VCaP (cell line): Measurements from ENCODE around the gene SMG9.

Experiments
- H3K27ac ChIP-seq: fragments of 450-650 bp; 2 replicates; pipeline ENCODE4 v1.5.1; 2017
- TF ChIP-seq, protein P1 (sequence below): fragments of 450-650 bp; conservative IDR thresholded peaks from 2 replicates; pipeline ENCODE4 v1.5.1; 2017; ENCODE audit warnings: mild to moderate bottlenecking, moderate library complexity

SMG9 gene

DNA sequence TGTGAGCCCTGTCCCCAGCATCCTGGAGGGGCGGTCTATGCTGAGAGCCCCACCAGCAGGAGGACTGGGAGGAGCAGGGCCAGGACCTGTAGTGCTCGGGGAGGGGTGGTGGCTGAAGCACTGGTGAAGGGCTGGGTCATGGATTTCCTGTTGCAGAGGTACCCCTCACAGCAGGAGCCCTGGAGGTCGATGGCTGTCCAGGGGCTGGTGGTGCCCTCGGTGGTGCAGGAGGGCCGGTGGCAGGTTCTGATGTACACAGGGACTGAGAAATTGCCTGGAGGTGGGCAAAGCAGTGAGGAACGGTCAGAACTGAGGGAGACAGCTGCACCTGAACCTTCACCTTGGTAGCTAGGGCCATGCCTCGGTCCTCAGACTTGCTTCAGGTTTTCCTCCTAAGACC is 42.8 kb upstream of the SMG9 start:
- H3K27ac ChIP-seq = no peak overlapping the region
- TF ChIP-seq, protein P1, sequence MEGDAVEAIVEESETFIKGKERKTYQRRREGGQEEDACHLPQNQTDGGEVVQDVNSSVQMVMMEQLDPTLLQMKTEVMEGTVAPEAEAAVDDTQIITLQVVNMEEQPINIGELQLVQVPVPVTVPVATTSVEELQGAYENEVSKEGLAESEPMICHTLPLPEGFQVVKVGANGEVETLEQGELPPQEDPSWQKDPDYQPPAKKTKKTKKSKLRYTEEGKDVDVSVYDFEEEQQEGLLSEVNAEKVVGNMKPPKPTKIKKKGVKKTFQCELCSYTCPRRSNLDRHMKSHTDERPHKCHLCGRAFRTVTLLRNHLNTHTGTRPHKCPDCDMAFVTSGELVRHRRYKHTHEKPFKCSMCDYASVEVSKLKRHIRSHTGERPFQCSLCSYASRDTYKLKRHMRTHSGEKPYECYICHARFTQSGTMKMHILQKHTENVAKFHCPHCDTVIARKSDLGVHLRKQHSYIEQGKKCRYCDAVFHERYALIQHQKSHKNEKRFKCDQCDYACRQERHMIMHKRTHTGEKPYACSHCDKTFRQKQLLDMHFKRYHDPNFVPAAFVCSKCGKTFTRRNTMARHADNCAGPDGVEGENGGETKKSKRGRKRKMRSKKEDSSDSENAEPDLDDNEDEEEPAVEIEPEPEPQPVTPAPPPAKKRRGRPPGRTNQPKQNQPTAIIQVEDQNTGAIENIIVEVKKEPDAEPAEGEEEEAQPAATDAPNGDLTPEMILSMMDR = no peak

DNA sequence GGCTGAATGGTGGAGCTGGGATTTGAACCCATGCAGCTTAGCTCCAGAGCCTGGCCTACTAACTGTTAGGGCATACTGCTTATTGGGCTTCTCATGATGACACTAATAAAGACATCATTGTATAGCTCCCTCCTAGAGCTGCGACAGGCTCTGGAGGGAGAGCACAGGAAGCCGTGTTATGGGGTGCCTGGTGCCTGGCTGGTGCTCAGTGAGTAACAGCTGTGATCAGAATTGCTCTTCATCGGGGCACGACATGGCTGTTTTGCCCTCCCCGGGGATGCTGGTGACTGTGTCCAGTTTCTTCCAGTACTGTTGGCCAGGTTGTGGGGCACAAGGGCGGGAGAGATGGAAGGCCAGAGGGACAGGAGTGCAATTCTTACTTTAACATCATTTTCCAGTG is 42.4 kb upstream of the SMG9 start:
- H3K27ac ChIP-seq = no peak overlapping the region
- TF ChIP-seq, protein P1 = no peak

DNA sequence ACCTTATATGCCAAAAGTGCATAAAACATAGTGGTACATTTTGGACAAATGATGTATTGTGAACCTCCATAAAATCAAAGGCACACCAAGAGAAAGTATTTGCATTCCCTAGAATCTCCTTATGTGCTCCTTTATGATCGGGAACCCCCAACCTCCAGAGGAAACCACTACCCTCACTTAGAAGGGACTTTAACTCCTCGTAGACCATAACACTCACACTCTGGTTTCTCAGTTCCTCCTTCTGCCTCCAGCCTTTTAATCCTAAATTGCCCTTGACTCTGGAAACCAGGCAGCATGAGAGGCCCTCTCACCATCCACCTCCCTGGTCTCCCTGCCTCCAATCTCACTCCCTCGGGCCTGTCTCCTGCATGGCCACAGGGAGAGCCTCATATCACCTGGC is 35.8 kb upstream of the SMG9 start:
- TF ChIP-seq, protein P1 = no peak
- no peak overlapping the region for H3K27ac ChIP-seq

DNA sequence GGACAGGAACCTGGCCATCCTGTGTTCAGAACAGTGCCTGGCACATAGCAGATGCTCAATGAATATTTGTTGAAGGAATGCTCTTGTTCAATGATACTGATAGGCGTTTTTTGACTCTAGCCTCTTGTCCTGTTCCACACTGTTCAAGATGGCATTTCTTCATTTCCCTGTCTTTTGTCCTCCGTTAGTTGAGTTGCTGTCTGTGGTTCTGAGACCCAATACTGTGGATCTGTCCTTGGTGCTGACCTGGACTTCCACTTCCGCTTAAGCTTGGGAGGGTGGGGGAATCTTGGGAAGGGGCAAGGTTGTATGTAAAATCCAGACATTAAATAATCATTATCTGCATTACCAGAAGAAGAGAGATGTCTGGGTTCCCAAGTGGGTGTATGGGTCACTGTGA is 34.3 kb upstream of the SMG9 start:
- TF ChIP-seq, protein P1 = no peak
- no peak overlapping the region for H3K27ac ChIP-seq

DNA sequence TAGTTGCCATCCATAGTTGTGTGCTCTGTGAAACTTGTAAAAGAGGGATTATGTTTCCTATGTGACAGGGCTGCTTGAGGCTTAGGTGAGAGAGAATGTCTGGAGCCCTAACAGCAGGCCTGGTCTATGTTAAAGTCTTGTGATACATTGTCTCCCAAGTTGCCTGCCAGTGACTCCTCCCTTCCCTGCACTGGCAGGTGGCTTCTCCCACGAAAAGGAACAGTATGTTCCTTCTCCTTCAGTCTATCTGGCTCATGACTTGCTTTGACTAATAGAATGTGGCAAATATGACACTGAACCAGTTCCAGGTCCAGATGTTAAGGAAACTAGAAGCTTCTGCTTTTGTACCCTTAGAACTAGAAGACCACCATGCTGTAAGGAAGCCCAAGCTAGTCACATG is 31.9 kb upstream of the SMG9 start:
- TF ChIP-seq, protein P1 = no peak

DNA sequence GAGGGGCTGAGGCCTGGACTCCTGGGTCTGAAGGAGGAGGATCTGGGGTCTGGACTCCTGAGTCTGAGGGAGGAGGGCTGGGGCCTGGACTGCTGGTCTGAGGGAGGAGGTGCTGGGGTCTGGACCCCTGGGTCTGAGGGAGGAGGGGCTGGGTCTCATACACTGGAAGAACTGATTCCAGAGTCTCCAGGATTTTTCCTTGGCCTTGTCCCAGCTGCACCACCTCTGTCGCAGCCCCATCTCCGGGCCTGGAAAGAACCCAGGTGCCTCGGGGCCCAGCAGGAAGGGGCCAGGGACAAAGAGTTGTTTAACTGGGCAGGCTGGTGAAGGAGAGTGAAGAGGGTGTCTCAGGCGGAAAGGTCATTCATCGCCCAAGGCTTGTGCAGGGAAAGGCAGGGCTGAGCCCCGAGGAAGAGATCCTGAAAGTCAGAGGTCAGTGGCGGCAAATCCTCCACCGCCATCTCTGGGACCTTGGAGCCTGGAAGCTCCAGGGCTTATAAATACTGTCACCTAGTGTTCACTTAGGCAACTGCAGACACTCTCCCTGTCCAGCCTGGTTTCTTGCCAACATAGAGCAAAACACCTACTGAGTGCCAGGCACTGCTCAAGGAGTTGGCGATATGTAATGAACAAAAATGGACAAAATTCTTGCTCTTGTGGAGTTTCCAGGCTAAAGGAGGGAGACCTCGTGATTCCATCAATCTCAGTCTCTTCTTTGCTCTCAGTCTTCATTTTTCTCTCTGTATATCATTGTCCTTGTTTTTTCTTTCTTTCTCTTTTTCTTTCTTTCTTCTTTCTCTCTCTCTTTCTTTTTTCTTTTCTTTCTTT is 30.4 kb upstream of the SMG9 start:
- H3K27ac ChIP-seq = peak overlapping the region; percentile 50

More for the DNA sequence above, 31.9 kb upstream of the SMG9 start:
- H3K27ac ChIP-seq = peak overlapping the region; percentile 25; the same call in 1 of the 2 replicates

DNA sequence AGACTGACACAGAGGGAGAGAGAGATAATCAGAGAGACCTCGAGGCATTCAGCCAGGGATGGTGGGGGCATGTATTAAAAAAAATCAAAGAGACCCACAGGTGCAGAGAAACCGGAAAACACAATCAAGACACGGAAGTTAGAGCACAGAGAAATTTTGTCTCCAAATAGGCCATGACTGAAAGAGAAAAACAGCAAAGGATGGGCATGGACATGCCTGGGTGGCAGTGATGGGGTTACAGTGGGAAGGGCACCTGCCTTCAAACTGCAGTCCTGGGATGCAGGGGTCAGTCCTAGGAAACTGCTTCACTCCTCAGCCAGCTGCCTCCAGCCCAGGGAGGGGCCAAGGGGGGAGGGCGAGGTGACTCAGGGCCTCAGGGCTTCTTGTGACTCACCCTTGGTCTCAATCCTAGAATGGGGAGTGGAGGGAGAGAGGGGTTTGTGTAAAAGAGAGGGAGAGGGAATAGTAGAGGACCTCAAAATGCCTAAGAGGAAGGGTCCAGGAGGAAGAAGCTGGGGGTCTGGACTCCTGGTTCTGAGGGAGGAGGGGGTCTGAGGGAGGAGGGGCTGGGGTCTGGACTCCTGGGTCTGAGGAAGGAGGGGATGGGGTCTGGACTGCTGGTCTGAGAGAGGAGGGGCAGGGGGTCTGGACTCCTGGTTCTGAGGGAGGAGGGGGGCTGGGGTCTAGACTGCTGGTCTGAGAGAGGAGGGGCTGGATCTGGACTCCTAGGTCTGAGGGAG is 29.6 kb upstream of the SMG9 start:
- peak overlapping the region; percentile 50; the same call in 1 of the 2 replicates for H3K27ac ChIP-seq
- TF ChIP-seq, protein P1 = no peak

More for the DNA sequence above, 30.4 kb upstream of the SMG9 start:
- TF ChIP-seq, protein P1 = peak; percentile 100
